GM21717 (cell line): ENCODE measurements around the gene HAS3.
"Not testable (repeated sequence)": the region's sequence is repeated elsewhere in the genome, so short reads cannot be mapped to it uniquely, and the experiment has no call there.

Experiments
- ATAC-seq: cut with Tn5 transposase; IDR thresholded peaks from one replicate; pipeline ENCODE4 v1.9.1; 2021; ENCODE audit warnings: mild to moderate bottlenecking, moderate library complexity; ENCODE audit not compliant: unreplicated experiment

The HAS3 gene

DNA sequence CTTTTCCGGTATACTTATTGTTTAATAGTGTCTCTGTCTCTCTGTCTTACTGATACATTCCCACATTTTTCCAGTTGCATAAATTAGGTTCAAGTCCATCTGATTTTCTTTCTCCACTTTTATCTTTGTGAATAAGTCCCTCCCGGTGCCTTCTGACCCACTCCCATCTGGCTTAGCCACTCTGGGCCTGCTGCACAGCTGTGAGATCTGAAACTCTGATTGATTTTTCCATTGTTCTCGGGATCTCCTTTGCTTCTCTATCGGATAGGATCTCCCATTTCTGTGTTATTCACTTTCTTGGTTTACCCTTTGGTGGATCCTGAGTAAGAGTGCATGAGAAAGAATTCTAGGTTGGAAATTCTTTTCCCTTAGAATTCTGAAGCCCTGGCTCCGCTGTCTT is 35.6 kb downstream of the HAS3 start:
- ATAC-seq, result no peak

- ATAC-seq, result no peak
Observed at GRCh38 chr16:69141936-69142335, 36.5 kb downstream of the HAS3 start.

DNA sequence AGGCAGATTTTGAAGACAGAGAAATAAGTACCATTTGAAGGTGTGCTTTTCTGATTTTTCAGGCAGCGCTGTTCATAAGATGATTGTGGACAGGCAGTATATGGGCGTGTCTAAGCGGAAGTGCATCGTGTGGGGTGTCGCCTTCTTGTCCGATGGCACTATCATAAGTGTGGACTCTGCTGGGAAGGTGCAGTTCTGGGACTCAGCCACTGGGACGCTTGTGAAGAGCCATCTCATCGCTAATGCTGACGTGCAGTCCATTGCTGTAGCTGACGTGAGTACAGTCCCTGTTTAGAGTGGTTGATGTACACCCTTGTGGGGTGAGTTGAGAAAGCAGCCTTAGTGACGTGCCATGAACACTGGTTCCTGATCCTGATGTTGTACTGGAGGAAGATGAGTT is 37.7 kb downstream of the HAS3 start:
- ATAC-seq, result no peak

GRCh38 chr16:69145658-69146057 is 40.2 kb downstream of the HAS3 start:
- ATAC-seq, result no peak

- not testable (repeated sequence) for ATAC-seq
Observed at GRCh38 chr16:69149621-69150020, 44.2 kb downstream of the HAS3 start.

DNA sequence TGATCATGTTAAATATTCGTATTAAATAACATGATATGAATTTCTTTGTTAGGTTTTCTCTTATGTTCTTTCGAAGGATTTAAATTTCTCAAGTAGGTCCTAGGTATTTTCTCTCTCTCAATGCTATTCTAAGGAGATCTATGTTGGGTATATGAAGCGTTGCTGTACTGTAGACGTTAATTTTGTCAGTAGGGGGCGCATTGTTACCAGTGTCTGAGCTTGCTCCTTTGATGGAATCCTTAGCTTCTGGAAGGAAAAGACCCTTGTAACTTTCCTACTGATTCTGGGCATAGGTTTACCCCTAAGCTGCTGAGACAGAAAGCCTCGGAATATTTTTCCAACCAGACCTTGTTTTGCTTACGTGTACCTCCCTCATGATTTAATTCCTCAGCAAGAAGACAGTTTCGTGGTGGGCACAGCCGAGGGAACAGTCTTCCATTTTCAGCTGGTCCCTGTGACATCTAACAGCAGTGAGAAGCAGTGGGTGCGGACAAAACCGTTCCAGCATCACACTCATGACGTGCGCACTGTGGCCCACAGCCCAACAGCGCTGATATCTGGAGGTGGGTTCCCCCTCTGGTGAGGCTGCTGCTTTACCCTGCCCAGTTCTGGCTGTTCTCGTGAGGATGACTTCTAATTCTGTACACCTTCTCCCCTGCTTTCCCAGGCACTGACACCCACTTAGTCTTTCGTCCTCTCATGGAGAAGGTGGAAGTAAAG is 44.9 kb downstream of the HAS3 start:
- ATAC-seq, result no peak

DNA sequence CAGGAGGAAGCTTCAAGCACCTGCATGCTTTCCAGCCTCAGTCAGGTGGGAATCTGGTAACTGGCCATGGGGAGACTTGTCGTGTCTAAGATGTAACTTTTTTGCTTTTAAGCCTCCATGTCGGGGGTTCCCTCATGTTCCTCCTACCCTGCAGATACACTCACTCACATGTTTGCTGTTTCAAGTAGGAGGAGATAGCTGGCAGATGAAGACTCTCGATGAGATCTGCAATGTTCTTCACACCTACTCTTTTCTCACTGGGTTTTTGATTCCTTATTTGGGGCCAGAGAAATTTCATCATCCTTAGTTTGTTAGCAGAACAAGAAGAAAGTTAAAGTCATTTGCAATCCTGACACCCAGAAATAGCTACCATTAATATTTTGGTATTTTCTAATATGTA is 51.7 kb downstream of the HAS3 start:
- no peak for ATAC-seq

DNA sequence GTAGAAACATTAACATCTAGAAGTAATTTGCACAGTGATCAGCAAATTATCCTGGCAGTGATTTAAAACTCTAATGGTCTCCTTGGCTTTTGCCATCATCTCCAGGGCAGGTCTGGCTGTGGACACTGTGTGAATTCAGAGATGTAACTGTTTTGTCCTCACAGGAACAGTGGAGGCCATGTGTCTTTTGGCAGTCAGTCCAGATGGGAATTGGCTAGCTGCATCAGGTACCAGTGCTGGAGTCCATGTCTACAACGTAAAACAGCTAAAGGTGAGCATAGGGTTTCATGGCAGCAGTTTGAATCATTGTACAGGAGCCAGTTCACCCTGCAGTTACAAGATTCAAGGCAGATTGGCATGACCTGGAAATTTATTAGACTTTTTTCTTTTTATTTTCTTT is 54.7 kb downstream of the HAS3 start:
- no peak for ATAC-seq

- no peak for ATAC-seq
Observed at GRCh38 chr16:69165584-69165983, 60.1 kb downstream of the HAS3 start.

- ATAC-seq, result no peak
Observed at GRCh38 chr16:69166221-69166833, 60.9 kb downstream of the HAS3 start.

GRCh38 chr16:69166946-69167930 is 61.8 kb downstream of the HAS3 start:
- no peak for ATAC-seq
